Pancreas (tissue), 10 donors: ENCODE measurements around the gene DNAJC15. TPM values are rescaled to one million over a fixed set of nuclear protein-coding genes. Genes with fewer than 3 reads are reported as not detected.

ENCODE experiments used
- ATAC-seq, 4 donors: fragments of 200-7000 bp; cut with Tn5 transposase; one replicate each; pipeline versions ENCODE4 v1.8.0 to v1.9.1; 2020; ENCODE audit warnings: mild to moderate bottlenecking in 4 of 4, moderate library complexity in 4 of 4
- DNase-seq, 6 donors: peaks; one replicate each; pipeline ENCODE4 v3.0.0-alpha.2; 2020
- FAIRE-seq: peaks from 2 replicates; lab custom pipeline; 2012; peaks lifted over from hg19 to GRCh38; lab: Jason Lieb, UNC
- H3K27ac ChIP-seq, 4 donors: fragments of 200-600 bp; sonication (generic); 1 replicate in 3 of 4; 2 replicates in 1 of 4; pipeline versions ENCODE4 v1.5.0 to v1.8.0; 2020
- H3K27me3 ChIP-seq, 4 donors: fragments of 200-600 bp; one replicate each; pipeline ENCODE4 v1.8.0; 2021
- H3K36me3 ChIP-seq, 3 donors: fragments of 200-600 bp; sonication (generic) in 1 of 3; one replicate each; pipeline versions ENCODE4 v1.5.0 to v1.8.0; 2020 to 2021
- H3K4me1 ChIP-seq, 3 donors: fragments of 200-600 bp; one replicate each; pipeline ENCODE4 v1.8.0; 2021
- H3K4me3 ChIP-seq, 4 donors: fragments of 200-600 bp; sonication (generic) in 2 of 4; one replicate each; pipeline versions ENCODE4 v1.5.0 to v1.8.0; 2020 to 2021
- H3K9me3 ChIP-seq, 4 donors: fragments of 200-600 bp; one replicate each; pipeline ENCODE4 v1.8.0; 2021
- CTCF ChIP-seq, 4 donors: fragments of 200-600 bp; sonication (generic) in 3 of 4; IDR thresholded peaks; one replicate each; pipeline versions ENCODE4 v1.5.0 to v1.8.0; 2021; ENCODE audit warnings: antibody characterized with exemption in 4 of 4
- WGBS, 2 donors: extraction: QIAGEN DNeasy Blood & Tissue Kit; methylation state at CpG; one replicate each; pipeline ENCODE4 v1.1.7; 2013; 5-methylcytosine and 5-hydroxymethylcytosine counted together
- intact Hi-C, 3 donors: fragments of 100-400 bp; cut with DNase I; formaldehyde crosslinking; loops; one replicate each; pipeline versions ENCODE4 v1.11.1 to v1.14.2; 2022
- polyA plus RNA-seq, 2 donors: library from polyadenylated mRNA; stranded (reverse); fragments of 200-250 nt; gene quantifications; one replicate each; pipeline ENCODE4 v1.2.3, GENCODE V29; 2013
- total RNA-seq, 6 donors: library from RNA; stranded (reverse); fragmentation: NEBNext Ultra II Directional in 4 of 6; extraction: Animal tissue kit (Norgen Biotek cat#: 25700) in 4 of 6; gene quantifications; one replicate each; pipeline versions ENCODE4 v1.2.1 to v1.2.4, GENCODE V29; 2021 to 2023
- donor health status: healthy with polysubstance abuse.
- donor health status: DM: no; HTN: no; CAD: no; lungs with moderate emphysema.
- donor health status: DM: no; HTN: no; CAD: no.
- donor health status: control.
- donor health status: control.
- donor health status: Bipolar disorder and iron deficiency.
- donor health status: DM: yes; HTN: yes; CAD: no.
- donor health status: DM: no; HTN: no; CAD: no.
- donor health status: DM: no; HTN: no; CAD: no.
- donor health status: DM: yes; HTN: yes; CAD: no.

DNAJC15 gene
- total and polyA plus RNA-seq, 8 donors, result 5.2 to 10.2 (median 6.8) TPM

- ATAC-seq (no peak), FAIRE-seq (no peak), DNase-seq (no peak)
- no peak overlapping the region for H3K4me3 ChIP-seq
- intact Hi-C loops, result no loop called here
- no peaks in the 10 kb centered on the region for H3K27me3 ChIP-seq
- H3K36me3 ChIP-seq, result no peaks in the 10 kb centered on the region
- peaks cover 0 to under 1% (median 0%) of the 10 kb centered on the region in 3 donors for H3K4me1 ChIP-seq
- WGBS, 2 donors, result 73 to 87% methylated on average over 2 of the region's 2 CpGs
- TF ChIP-seq CTCF (IDR thresholded peaks at IDR 0.05), result no peak
- no peaks in the 10 kb centered on the region for H3K9me3 ChIP-seq
- H3K27ac ChIP-seq, result no peak overlapping the region
Observed at GRCh38 chr13:43002021-43002420, 21.4 kb upstream of the DNAJC15 start.

- TF ChIP-seq CTCF (IDR thresholded peaks at IDR 0.05), result no peak
- Histone ChIP-seq H3K9me3 (no peaks in the 10 kb centered on the region), H3K36me3 (no peaks in the 10 kb centered on the region), H3K4me3 (no peak overlapping the region), H3K27ac (no peak overlapping the region), H3K27me3 (no peaks in the 10 kb centered on the region), H3K4me1 (peaks cover 0 to 3% (median 0%) of the 10 kb centered on the region in 3 donors)
- FAIRE-seq (no peak), DNase-seq (no peak), ATAC-seq (no peak)
- WGBS, 2 donors, result 83 to 92% methylated on average over 2 of the region's 2 CpGs
- intact Hi-C loops, result no loop called here
Observed at GRCh38 chr13:43003010-43003409, 20.4 kb upstream of the DNAJC15 start.

GRCh38 chr13:43003729-43004128 lies 19.7 kb upstream of the DNAJC15 start:
- DNase-seq (no peak), ATAC-seq (no peak), FAIRE-seq (no peak)
- intact Hi-C loops, result no loop called here
- H3K4me3 ChIP-seq, result no peak overlapping the region
- H3K4me1 ChIP-seq, result peaks cover 0 to 3% (median 0%) of the 10 kb centered on the region in 3 donors
- no peaks in the 10 kb centered on the region for H3K27me3 ChIP-seq
- H3K9me3 ChIP-seq, result no peaks in the 10 kb centered on the region
- no peak for TF ChIP-seq CTCF (IDR thresholded peaks at IDR 0.05)
- 85 to 88% methylated on average over 6 of the region's 6 CpGs for WGBS, 2 donors
- no peaks in the 10 kb centered on the region for H3K36me3 ChIP-seq
- H3K27ac ChIP-seq, result no peak overlapping the region

- peaks cover 0 to 3% (median 0%) of the 10 kb centered on the region in 3 donors for H3K4me1 ChIP-seq
- peak in 3 of 4 donors; percentile 56 to 67 (median 60) for ATAC-seq
- no peak overlapping the region for H3K4me3 ChIP-seq
- DNase-seq, result no peak
- H3K9me3 ChIP-seq, result no peaks in the 10 kb centered on the region
- WGBS, 2 donors, result 84 to 87% methylated on average over 3 of the region's 3 CpGs
- intact Hi-C loops, result no loop called here
- TF ChIP-seq CTCF (IDR thresholded peaks at IDR 0.05), result no peak
- no peak for FAIRE-seq
- H3K27ac ChIP-seq, result no peak overlapping the region
- no peaks in the 10 kb centered on the region for H3K36me3 ChIP-seq
- H3K27me3 ChIP-seq, result no peaks in the 10 kb centered on the region
Observed at GRCh38 chr13:43005460-43006236, 17.7 kb upstream of the DNAJC15 start.
